HUES6 (cell line): Measurements from ENCODE around the gene KCNMA1.

ENCODE experiments used
- H3K27ac ChIP-seq: 2 replicates; pipeline ENCODE4 v1.7.0; 2013; ENCODE audit warnings: low read depth, mild to moderate bottlenecking, low read length, inconsistent platforms
- H3K27me3 ChIP-seq: 2 replicates; pipeline ENCODE4 v1.6.1; 2013; ENCODE audit warnings: low read length; ENCODE audit not compliant: control insufficient read depth, insufficient read depth
- H3K36me3 ChIP-seq: 2 replicates; pipeline ENCODE4 v1.6.1; 2013; ENCODE audit warnings: low read length; ENCODE audit not compliant: control insufficient read depth, insufficient read depth
- H3K4me1 ChIP-seq: 2 replicates; pipeline ENCODE4 v1.6.1; 2013; ENCODE audit warnings: low read length; ENCODE audit not compliant: control insufficient read depth, insufficient read depth
- H3K4me3 ChIP-seq: 2 replicates; pipeline ENCODE4 v1.5.1; 2013; ENCODE audit warnings: low read depth, low read length
- H3K9ac ChIP-seq: one replicate; pipeline ENCODE4 v1.6.1; 2013; ENCODE audit warnings: mild to moderate bottlenecking, low read length
- H3K9me3 ChIP-seq: 2 replicates; pipeline ENCODE4 v1.6.1; 2013; ENCODE audit warnings: low read depth, low read length; ENCODE audit not compliant: control insufficient read depth, insufficient read depth

Gene KCNMA1

GRCh38 chr10:77204171-77204570 is 433.4 kb downstream of the KCNMA1 start:
- H3K4me3 ChIP-seq = no peak overlapping the region
- peaks cover 6% of the 10 kb centered on the region; the same call in 1 of the 2 replicates for H3K4me1 ChIP-seq
- H3K27ac ChIP-seq = no peak overlapping the region
- H3K9ac ChIP-seq = no peak overlapping the region
- no peaks in the 10 kb centered on the region for H3K27me3 ChIP-seq
- no peaks in the 10 kb centered on the region for H3K36me3 ChIP-seq
- peaks cover 6% of the 10 kb centered on the region; the same call in 1 of the 2 replicates for H3K9me3 ChIP-seq

GRCh38 chr10:77202857-77203256 is 434.8 kb downstream of the KCNMA1 start:
- Histone ChIP-seq H3K27ac (no peak overlapping the region), H3K9ac (no peak overlapping the region), H3K27me3 (no peaks in the 10 kb centered on the region), H3K4me3 (no peak overlapping the region), H3K36me3 (no peaks in the 10 kb centered on the region), H3K4me1 (peaks cover 6% of the 10 kb centered on the region; the same call in 1 of the 2 replicates), H3K9me3 (peaks cover 6% of the 10 kb centered on the region; the same call in 1 of the 2 replicates)

- no peaks in the 10 kb centered on the region for H3K27me3 ChIP-seq
These were observed 436.2 kb downstream of the KCNMA1 start for GRCh38 chr10:77201135-77202106.

GRCh38 chr10:77197544-77197943 is 440.1 kb downstream of the KCNMA1 start:
- Histone ChIP-seq H3K9me3 (no peaks in the 10 kb centered on the region), H3K4me3 (no peak overlapping the region), H3K27ac (no peak overlapping the region), H3K4me1 (peaks cover 12% of the 10 kb centered on the region; the same call in 1 of the 2 replicates), H3K9ac (no peak overlapping the region), H3K36me3 (no peaks in the 10 kb centered on the region), H3K27me3 (no peaks in the 10 kb centered on the region)

More at GRCh38 chr10:77201135-77202106, 436.2 kb downstream of the KCNMA1 start:
- no peaks in the 10 kb centered on the region for H3K36me3 ChIP-seq
- no peak overlapping the region for H3K9ac ChIP-seq
- peaks cover 12% of the 10 kb centered on the region; the same call in 1 of the 2 replicates for H3K4me1 ChIP-seq
- H3K4me3 ChIP-seq = no peak overlapping the region
- no peak overlapping the region for H3K27ac ChIP-seq
- H3K9me3 ChIP-seq = peaks cover 6% of the 10 kb centered on the region; the same call in 1 of the 2 replicates

- Histone ChIP-seq H3K4me1 (peaks cover 9% of the 10 kb centered on the region; the same call in 1 of the 2 replicates), H3K36me3 (no peaks in the 10 kb centered on the region), H3K4me3 (no peak overlapping the region), H3K9me3 (no peaks in the 10 kb centered on the region), H3K9ac (no peak overlapping the region), H3K27me3 (no peaks in the 10 kb centered on the region), H3K27ac (no peak overlapping the region)
These were observed 441.0 kb downstream of the KCNMA1 start for GRCh38 chr10:77196614-77197013.

- H3K9ac ChIP-seq = no peak overlapping the region
- no peak overlapping the region; the same call in 1 of the 2 replicates for H3K27ac ChIP-seq
- no peak overlapping the region for H3K4me3 ChIP-seq
- peaks cover 6% of the 10 kb centered on the region; the same call in 1 of the 2 replicates for H3K4me1 ChIP-seq
- H3K36me3 ChIP-seq = no peaks in the 10 kb centered on the region
- H3K27me3 ChIP-seq = no peaks in the 10 kb centered on the region
- no peaks in the 10 kb centered on the region for H3K9me3 ChIP-seq
These were observed 442.5 kb downstream of the KCNMA1 start for GRCh38 chr10:77195101-77195500.

- peaks cover 6% of the 10 kb centered on the region; the same call in 1 of the 2 replicates for H3K4me1 ChIP-seq
- no peaks in the 10 kb centered on the region for H3K36me3 ChIP-seq
- H3K4me3 ChIP-seq = no peak overlapping the region
- no peak overlapping the region for H3K27ac ChIP-seq
- no peaks in the 10 kb centered on the region for H3K27me3 ChIP-seq
- H3K9ac ChIP-seq = no peak overlapping the region
- H3K9me3 ChIP-seq = no peaks in the 10 kb centered on the region
These were observed 444.6 kb downstream of the KCNMA1 start for GRCh38 chr10:77193001-77193400.

- H3K4me3 ChIP-seq = no peak overlapping the region
- H3K4me1 ChIP-seq = peaks cover 2% of the 10 kb centered on the region; the same call in 1 of the 2 replicates
- no peak overlapping the region for H3K27ac ChIP-seq
- H3K36me3 ChIP-seq = no peaks in the 10 kb centered on the region
- no peak overlapping the region for H3K9ac ChIP-seq
- no peaks in the 10 kb centered on the region for H3K27me3 ChIP-seq
- no peaks in the 10 kb centered on the region for H3K9me3 ChIP-seq
These were observed 445.2 kb downstream of the KCNMA1 start for GRCh38 chr10:77192402-77192801.

- Histone ChIP-seq H3K27ac (no peak overlapping the region), H3K4me1 (no peaks in the 10 kb centered on the region; the same call in 1 of the 2 replicates), H3K27me3 (no peaks in the 10 kb centered on the region)
These were observed 446.1 kb downstream of the KCNMA1 start for GRCh38 chr10:77191324-77192049.

GRCh38 chr10:77190291-77190690 is 447.3 kb downstream of the KCNMA1 start:
- no peak overlapping the region for H3K9ac ChIP-seq
- H3K27ac ChIP-seq = no peak overlapping the region
- H3K4me1 ChIP-seq = peaks cover 6% of the 10 kb centered on the region
- H3K36me3 ChIP-seq = no peaks in the 10 kb centered on the region
- no peaks in the 10 kb centered on the region for H3K27me3 ChIP-seq
- no peaks in the 10 kb centered on the region for H3K9me3 ChIP-seq
- H3K4me3 ChIP-seq = no peak overlapping the region

More at GRCh38 chr10:77191324-77192049, 446.1 kb downstream of the KCNMA1 start:
- H3K4me3 ChIP-seq = no peak overlapping the region
- H3K9me3 ChIP-seq = no peaks in the 10 kb centered on the region
- H3K9ac ChIP-seq = no peak overlapping the region
- no peaks in the 10 kb centered on the region for H3K36me3 ChIP-seq
